GM11168 (cell line): ENCODE results near the gene WSCD2.

ENCODE experiments used
- in situ Hi-C: fragments of 300-500 bp; cut with MboI; formaldehyde crosslinking; loops from one replicate; pipeline ENCODE4 v1.12.0; 2022; ENCODE audit warnings: low sequenced_read_pairs; ENCODE audit not compliant: unreplicated experiment

Gene WSCD2

GRCh38 chr12:108151533-108152169, 22.6 kb downstream of the WSCD2 start:
- in situ Hi-C loops, result no loop called here

- in situ Hi-C loops, result no loop called here
Observed at GRCh38 chr12:108152170-108152538, 23.1 kb downstream of the WSCD2 start.

GRCh38 chr12:108156717-108157116, 27.6 kb downstream of the WSCD2 start:
- in situ Hi-C loops, result no loop called here

GRCh38 chr12:108157870-108158459, 28.9 kb downstream of the WSCD2 start:
- in situ Hi-C loops, result no loop called here

GRCh38 chr12:108162207-108162606, 33.1 kb downstream of the WSCD2 start:
- in situ Hi-C loops, result no loop called here

DNA sequence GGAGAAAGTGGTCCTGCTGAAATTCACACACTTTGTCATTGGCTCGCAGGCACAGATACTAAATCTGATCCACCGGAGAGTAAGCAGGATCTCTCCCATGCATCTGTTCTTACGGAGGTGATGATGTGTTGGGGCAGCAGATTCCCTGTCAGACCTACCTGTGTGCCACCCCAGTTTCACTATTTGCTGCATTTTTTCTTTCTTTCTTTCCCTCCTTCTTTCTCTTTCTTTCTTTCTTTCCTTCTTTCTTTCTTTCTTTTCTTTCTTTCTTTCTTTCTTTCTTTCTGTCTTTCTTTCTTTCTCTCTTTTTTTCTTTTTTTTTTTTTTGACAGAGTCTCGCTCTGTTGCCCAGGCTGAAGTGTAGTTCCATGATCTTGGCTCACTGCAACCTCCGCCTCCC, 37.4 kb downstream of the WSCD2 start:
- in situ Hi-C loops, result no loop called here

- in situ Hi-C loops, result no loop called here
Observed at GRCh38 chr12:108167974-108168373, 38.9 kb downstream of the WSCD2 start.

DNA sequence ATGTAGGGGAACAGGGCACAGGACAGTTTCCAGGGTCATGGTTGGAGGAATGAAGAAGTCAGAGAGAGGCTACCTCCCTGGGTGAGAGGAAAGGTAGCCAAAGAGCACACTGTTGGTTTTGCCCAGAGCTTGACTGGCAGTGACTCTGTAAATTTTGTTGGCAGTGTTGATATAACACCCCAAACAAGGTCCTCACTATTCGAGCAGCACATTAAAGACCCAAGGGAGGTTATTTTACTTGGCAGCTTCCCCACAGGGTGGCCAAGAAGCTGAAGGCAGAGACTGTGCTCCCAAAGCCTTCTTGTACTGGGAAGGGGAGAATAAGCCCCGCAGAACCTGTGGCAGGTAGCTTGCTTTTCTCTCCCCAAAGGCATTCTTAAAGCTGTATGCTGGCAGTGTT, 40.6 kb downstream of the WSCD2 start:
- in situ Hi-C loops, result no loop called here

DNA sequence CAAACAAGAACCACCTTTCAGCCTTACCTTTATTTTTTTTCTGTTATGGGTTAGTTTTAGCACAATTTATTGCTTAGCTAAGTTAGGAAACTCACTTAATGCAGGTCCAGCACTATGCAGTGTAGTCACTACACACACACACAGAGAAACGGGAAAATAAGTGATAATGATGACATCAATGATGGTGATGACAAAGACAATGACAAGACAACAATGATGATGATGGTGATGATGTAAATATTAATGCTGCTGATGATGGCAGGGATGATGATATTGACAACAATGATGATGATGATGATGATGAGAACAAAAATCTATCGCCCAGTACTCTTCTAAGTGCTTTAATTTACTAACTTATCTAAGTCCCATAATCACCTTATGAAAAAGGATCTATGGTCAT, 41.1 kb downstream of the WSCD2 start:
- in situ Hi-C loops, result no loop called here

DNA sequence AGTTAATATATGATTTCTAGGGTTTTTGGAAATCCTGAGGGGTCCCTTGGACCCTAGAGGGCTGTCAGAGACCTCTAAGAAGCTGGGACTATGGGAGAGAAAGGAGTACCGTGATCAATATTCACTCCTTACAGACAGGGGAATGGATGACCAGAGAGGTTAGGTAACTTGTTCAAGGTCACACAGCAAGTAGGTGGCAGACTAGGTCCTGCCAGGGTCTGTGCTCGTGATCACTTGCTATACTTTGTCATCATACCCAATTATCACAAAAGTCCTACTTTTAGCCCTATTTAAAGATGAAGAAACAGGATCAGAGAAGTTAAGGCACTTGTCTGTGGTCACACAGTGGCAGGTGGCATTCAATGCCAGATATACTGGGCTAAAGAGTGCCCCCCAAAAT, 42.9 kb downstream of the WSCD2 start:
- in situ Hi-C loops, result no loop called here

- in situ Hi-C loops, result no loop called here
Observed at GRCh38 chr12:108173160-108173559, 44.1 kb downstream of the WSCD2 start.

GRCh38 chr12:108173892-108174291, 44.8 kb downstream of the WSCD2 start:
- in situ Hi-C loops, result no loop called here

GRCh38 chr12:108174641-108175040, 45.6 kb downstream of the WSCD2 start:
- in situ Hi-C loops, result no loop called here

- in situ Hi-C loops, result no loop called here
Observed at GRCh38 chr12:108175310-108175709, 46.2 kb downstream of the WSCD2 start.

DNA sequence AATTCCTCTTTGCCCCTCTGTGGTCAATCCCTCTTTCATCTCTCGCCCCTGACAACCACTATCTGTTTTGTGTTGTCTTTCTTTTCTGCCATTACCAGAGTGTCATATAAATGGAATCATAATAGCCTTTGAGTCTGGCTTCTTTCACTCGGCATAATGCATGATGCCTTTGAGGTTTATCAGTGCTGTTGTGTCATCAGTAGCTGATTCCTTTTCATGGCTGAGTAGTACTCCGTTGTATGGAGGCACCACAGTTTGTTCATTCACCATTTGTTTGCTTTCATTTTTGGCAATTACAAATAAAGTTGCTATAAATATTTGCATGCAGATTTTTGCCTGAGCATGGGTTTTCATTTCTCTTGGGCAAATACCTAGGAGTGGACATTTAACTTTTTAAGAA, 47.2 kb downstream of the WSCD2 start:
- in situ Hi-C loops, result no loop called here

GRCh38 chr12:108177131-108177530, 48.0 kb downstream of the WSCD2 start:
- in situ Hi-C loops, result no loop called here

- in situ Hi-C loops, result no loop called here
Observed at GRCh38 chr12:108179305-108179704, 50.2 kb downstream of the WSCD2 start.

GRCh38 chr12:108180255-108181094, 51.4 kb downstream of the WSCD2 start:
- in situ Hi-C loops, result no loop called here

- in situ Hi-C loops, result no loop called here
Observed at GRCh38 chr12:108181095-108181454, 52.0 kb downstream of the WSCD2 start.

GRCh38 chr12:108182096-108182495, 53.0 kb downstream of the WSCD2 start:
- in situ Hi-C loops, result no loop called here

- in situ Hi-C loops, result no loop called here
Observed at GRCh38 chr12:108185002-108185401, 55.9 kb downstream of the WSCD2 start.

GRCh38 chr12:108187831-108188230, 58.7 kb downstream of the WSCD2 start:
- in situ Hi-C loops, result no loop called here
